Smooth muscle cell (in vitro differentiated cells): ENCODE measurements around the gene WDR45B. TPM values are rescaled to one million over a fixed set of nuclear protein-coding genes. Genes with fewer than 3 reads are reported as not detected.

Experiments used
- DNase-seq: peaks from one replicate; lab custom pipeline; 2025; ENCODE audit not compliant: unreplicated experiment; lab: John Stamatoyannopoulos, UW
- H2AFZ ChIP-seq: fragments of 200-600 bp; sonication (generic); 2 replicates; pipeline ENCODE4 v1.6.0; 2016; ENCODE audit warnings: antibody characterized with exemption, low read depth, mild to moderate bottlenecking
- H3F3A ChIP-seq: fragments of 200-600 bp; sonication (generic); 2 replicates; pipeline ENCODE4 v1.6.0; 2017; ENCODE audit warnings: antibody characterized with exemption, low read depth
- H3K27ac ChIP-seq: fragments of 200-600 bp; sonication (generic); 2 replicates; pipeline ENCODE4 v1.5.1; 2016; ENCODE audit warnings: low read depth, mild to moderate bottlenecking
- H3K27me3 ChIP-seq: fragments of 200-600 bp; sonication (generic); 2 replicates; pipeline ENCODE4 v1.6.1; 2016; ENCODE audit warnings: low read depth, mild to moderate bottlenecking
- H3K36me3 ChIP-seq: fragments of 200-600 bp; sonication (generic); 2 replicates; pipeline ENCODE4 v1.5.1; 2016; ENCODE audit warnings: low read depth
- H3K4me1 ChIP-seq: fragments of 200-600 bp; sonication (generic); 2 replicates; pipeline ENCODE4 v1.5.1; 2016; ENCODE audit warnings: low read depth
- H3K4me2 ChIP-seq: fragments of 200-600 bp; sonication (generic); 2 replicates; pipeline ENCODE4 v1.6.0; 2016; ENCODE audit warnings: mild to moderate bottlenecking
- H3K4me3 ChIP-seq: fragments of 200-600 bp; sonication (generic); 2 replicates; pipeline ENCODE4 v1.5.1; 2016; ENCODE audit warnings: mild to moderate bottlenecking
- H3K79me2 ChIP-seq: fragments of 200-600 bp; sonication (generic); 2 replicates; pipeline ENCODE4 v1.6.0; 2016; ENCODE audit warnings: low read depth, mild to moderate bottlenecking
- H3K9ac ChIP-seq: fragments of 200-600 bp; sonication (generic); 2 replicates; pipeline ENCODE4 v1.6.0; 2016; ENCODE audit warnings: low read depth
- H3K9me3 ChIP-seq: fragments of 200-600 bp; sonication (generic); replicated peaks from 2 replicates; pipeline ENCODE4 v1.5.1; 2016; ENCODE audit warnings: low read depth
- H4K20me1 ChIP-seq: fragments of 200-600 bp; sonication (generic); 2 replicates; pipeline ENCODE4 v1.6.0; 2016; ENCODE audit warnings: low read depth
- CTCF ChIP-seq: fragments of 200-600 bp; sonication (generic); IDR thresholded peaks from 2 replicates; pipeline ENCODE4 v1.5.1; 2017; ENCODE audit warnings: borderline replicate concordance, mild to moderate bottlenecking, antibody characterized with exemption; ENCODE audit not compliant: insufficient read depth, poor library complexity, severe bottlenecking
- WGBS: methylation state at CpG from one replicate; pipeline ENCODE4 v1.1.7; 2016; ENCODE audit warnings: low lambda C conversion rate; 5-methylcytosine and 5-hydroxymethylcytosine counted together
- polyA plus RNA-seq: library from polyadenylated mRNA; unstranded; fragments of >200 nt; fragmentation: Nextera tagmentation; extraction: Ambion mirVana; gene quantifications from 2 replicates; pipeline ENCODE4 v1.2.1, GENCODE V29; 2016
- total RNA-seq: library from RNA; depleted of rRNA; stranded (reverse); fragments of >200 nt; gene quantifications from 2 replicates; pipeline ENCODE4 v1.2.3, GENCODE V29; 2014

Gene WDR45B
- total and polyA plus RNA-seq, 2 experiments from 2014 or later = 73.0 to 94.6 TPM

GRCh38 chr17:82649501-82650261 lies 1.4 kb upstream of the WDR45B start:
- Histone ChIP-seq H3F3A (no peaks in the 10 kb centered on the region), H3K4me3 (no peak overlapping the region), H2AFZ (no peak overlapping the region), H3K36me3 (no peaks in the 10 kb centered on the region), H4K20me1 (peaks cover 32% of the 10 kb centered on the region), H3K79me2 (peaks cover 33% of the 10 kb centered on the region), H3K9me3 (no peaks in the 10 kb centered on the region), H3K27me3 (no peaks in the 10 kb centered on the region), H3K27ac (no peak overlapping the region), H3K4me2 (no peak overlapping the region), H3K9ac (no peak overlapping the region), H3K4me1 (peaks cover 5% of the 10 kb centered on the region)
- WGBS = 94% methylated on average over 22 of the region's 22 CpGs
- no peak for DNase-seq
- no peak for TF ChIP-seq CTCF

GRCh38 chr17:82648742-82649331 lies 593 bp upstream of the WDR45B start:
- Histone ChIP-seq H2AFZ (no peak overlapping the region), H3K27me3 (no peaks in the 10 kb centered on the region), H3K4me1 (peaks cover 5% of the 10 kb centered on the region), H3K4me2 (peak overlapping the region; percentile 77), H3F3A (no peaks in the 10 kb centered on the region), H3K36me3 (no peaks in the 10 kb centered on the region), H3K27ac (no peak overlapping the region), H4K20me1 (peaks cover 41% of the 10 kb centered on the region), H3K9ac (no peak overlapping the region), H3K4me3 (peak overlapping the region; percentile 45), H3K79me2 (peaks cover 42% of the 10 kb centered on the region), H3K9me3 (no peaks in the 10 kb centered on the region)
- TF ChIP-seq CTCF = no peak
- DNase-seq = no peak
- WGBS = no CpG with 5 or more reads among the region's 37 CpGs

GRCh38 chr17:82647593-82648164 lies 565 bp downstream of the WDR45B start:
- peak; percentile 32 for DNase-seq
- Histone ChIP-seq H3K4me3 (peak overlapping the region; percentile 82), H3K4me1 (peaks cover 5% of the 10 kb centered on the region), H3K4me2 (peak overlapping the region; percentile 99), H3F3A (no peaks in the 10 kb centered on the region), H3K27me3 (no peaks in the 10 kb centered on the region), H3K9ac (peak overlapping the region; percentile 97), H3K36me3 (no peaks in the 10 kb centered on the region), H3K27ac (peak overlapping the region; percentile 92), H4K20me1 (peaks cover 52% of the 10 kb centered on the region), H2AFZ (no peak overlapping the region), H3K79me2 (peaks cover 53% of the 10 kb centered on the region), H3K9me3 (no peaks in the 10 kb centered on the region)
- 2% methylated on average over 35 of the region's 54 CpGs for WGBS
- TF ChIP-seq CTCF = no peak
